Vagina (tissue), 2 donors: ENCODE measurements around the gene PPP4R1.

Experiments
- CTCF ChIP-seq, 3 experiments: fragments of 450-650 bp in 2 of 3; fragments of 200-600 bp in 1 of 3; sonication (generic) in 1 of 3; IDR thresholded peaks; one replicate each; pipeline ENCODE4 v1.5.1; 2017 to 2019; ENCODE audit warnings: antibody characterized with exemption in 3 of 3, mild to moderate bottlenecking in 2 of 3, moderate library complexity in 2 of 3
- POLR2A ChIP-seq, 2 donors: fragments of 450-650 bp; IDR thresholded peaks; one replicate each; pipeline ENCODE4 v1.6.1; 2017; ENCODE audit warnings: antibody characterized with exemption in 2 of 2, mild to moderate bottlenecking in 2 of 2, moderate library complexity in 2 of 2
- POLR2AphosphoS5 ChIP-seq, 2 donors: sonication (generic); formaldehyde crosslinking; IDR thresholded peaks; one replicate each; pipeline ENCODE4 v1.9.0; 2017; ENCODE audit warnings: antibody characterized with exemption in 2 of 2, mild to moderate bottlenecking in 2 of 2, low read depth in 1 of 2; ENCODE audit not compliant: insufficient read depth in 1 of 2

DNA sequence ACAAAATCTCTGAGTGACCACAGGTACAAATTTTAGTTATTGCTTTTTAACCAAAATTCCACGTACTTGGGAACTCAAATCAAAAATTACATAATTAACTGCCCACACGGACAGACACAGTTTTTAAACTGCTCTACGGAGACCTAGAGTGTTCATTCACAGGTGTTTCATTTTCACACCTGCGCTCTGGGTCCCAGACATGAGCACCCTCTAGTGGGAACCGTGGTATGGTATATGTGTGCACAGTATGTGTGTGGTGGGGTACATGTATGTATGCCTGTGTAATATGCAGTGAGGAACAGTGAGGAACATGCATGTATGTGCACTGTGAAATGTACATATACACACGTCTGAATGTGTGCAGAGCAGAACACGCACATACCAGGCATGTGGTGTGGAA, 65.0 kb downstream of the PPP4R1 start:
- no peak for TF ChIP-seq CTCF (IDR thresholded peaks at IDR 0.05)
- no peak for TF ChIP-seq POLR2AphosphoS5 (IDR thresholded peaks at IDR 0.05; ENCODE audit: insufficient read depth in 1 of 2, low read depth in 1 of 2)
- no peak for TF ChIP-seq POLR2A (IDR thresholded peaks at IDR 0.05)
